ENCODE measurements around the gene FBRSL1. TPM values are rescaled to one million over a fixed set of nuclear protein-coding genes. Genes with fewer than 3 reads are reported as not detected.

The FBRSL1 gene
- total and polyA plus RNA-seq, 8 donors = 31.1 to 62.5 (median 44.2) TPM

DNA sequence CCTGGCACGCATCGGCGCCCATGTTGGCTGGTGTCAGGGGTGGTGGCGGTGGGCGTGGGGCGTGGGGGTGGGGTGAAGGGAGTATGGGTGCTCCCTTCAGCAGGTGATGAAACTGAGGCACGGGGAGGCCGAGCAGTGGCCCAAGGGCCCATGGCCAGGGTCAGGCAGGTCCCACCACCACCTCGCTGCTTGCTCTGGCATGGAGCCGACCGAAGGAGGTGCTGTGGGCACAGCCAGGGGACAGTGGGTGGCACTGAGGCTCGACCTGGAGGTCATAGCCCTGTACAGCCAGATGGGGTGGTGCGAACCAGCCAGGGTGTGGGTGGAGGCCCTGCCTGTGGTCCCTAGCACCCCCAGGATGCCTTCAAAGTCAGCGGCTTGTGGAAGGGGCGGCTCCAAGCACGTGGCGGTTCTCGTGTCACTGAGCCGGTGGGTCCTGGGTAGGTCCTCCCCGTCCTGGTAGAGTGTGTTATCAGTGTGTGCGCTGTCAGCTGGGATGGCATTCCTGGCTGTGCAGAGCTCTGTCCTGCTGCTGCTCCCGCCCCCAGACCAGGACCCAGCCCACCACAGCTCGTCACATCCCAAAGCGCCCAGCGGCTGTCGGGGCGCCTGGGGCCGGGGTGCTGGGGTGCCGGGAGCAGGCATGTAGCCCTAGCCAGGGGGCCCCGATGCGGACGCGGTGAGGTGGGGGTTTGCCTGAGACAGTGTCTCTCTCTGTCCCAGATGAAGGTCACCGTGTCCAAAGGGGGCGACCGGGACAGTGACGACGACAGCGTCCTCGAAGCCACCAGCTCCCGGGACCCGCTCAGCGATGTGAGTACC, 35.3 kb downstream of the FBRSL1 start:
- WGBS, 2 donors = 95% methylated on average over 42 to 43 of the region's 43 CpGs
- FAIRE-seq (no peak), ATAC-seq (no peak), DNase-seq (no peak)
- Histone ChIP-seq H3K27me3 (no peaks in the 10 kb centered on the region), H3K36me3 (no peaks in the 10 kb centered on the region), H3K27ac (no peak overlapping the region), H3K4me1 (no peaks in the 10 kb centered on the region), H3K4me3 (no peak overlapping the region), H3K9me3 (no peaks in the 10 kb centered on the region)
- TF ChIP-seq, protein P1, sequence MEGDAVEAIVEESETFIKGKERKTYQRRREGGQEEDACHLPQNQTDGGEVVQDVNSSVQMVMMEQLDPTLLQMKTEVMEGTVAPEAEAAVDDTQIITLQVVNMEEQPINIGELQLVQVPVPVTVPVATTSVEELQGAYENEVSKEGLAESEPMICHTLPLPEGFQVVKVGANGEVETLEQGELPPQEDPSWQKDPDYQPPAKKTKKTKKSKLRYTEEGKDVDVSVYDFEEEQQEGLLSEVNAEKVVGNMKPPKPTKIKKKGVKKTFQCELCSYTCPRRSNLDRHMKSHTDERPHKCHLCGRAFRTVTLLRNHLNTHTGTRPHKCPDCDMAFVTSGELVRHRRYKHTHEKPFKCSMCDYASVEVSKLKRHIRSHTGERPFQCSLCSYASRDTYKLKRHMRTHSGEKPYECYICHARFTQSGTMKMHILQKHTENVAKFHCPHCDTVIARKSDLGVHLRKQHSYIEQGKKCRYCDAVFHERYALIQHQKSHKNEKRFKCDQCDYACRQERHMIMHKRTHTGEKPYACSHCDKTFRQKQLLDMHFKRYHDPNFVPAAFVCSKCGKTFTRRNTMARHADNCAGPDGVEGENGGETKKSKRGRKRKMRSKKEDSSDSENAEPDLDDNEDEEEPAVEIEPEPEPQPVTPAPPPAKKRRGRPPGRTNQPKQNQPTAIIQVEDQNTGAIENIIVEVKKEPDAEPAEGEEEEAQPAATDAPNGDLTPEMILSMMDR (IDR thresholded peaks at IDR 0.05) = no peak
- intact Hi-C loops (cut with DNase I) = no loop called here

DNA sequence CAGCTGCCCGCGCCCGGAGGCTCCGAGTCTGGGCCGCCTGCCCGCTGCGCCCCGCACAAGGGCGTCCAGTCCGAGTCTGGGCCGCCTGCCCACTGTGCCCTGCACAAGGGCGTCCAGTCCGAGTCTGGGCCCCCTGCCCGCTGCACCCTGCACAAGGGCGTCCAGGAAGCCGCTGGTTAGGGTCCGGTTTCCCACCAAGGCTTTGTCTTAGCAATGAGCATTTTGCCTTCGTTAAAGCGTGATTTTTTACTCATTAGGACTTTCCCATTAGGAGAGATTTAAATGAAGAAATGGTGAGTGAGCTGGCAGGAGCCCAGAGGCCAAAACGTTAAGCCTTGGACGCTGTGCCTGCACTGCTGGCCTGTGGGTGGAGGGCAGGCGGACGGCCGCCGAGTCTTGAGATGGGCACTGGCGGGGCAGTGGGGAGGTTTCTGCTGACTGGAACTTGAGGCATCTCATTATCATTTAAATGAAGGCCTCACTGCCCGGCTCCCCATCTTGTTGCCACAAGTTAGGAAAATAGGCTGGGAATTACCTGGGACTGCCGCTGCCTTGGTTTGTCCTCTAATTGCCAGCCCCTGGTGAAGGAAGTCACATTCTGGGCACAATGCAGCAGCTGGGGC, 36.0 kb downstream of the FBRSL1 start:
- intact Hi-C loops (cut with DNase I) = no loop called here
- Histone ChIP-seq H3K4me1 (no peaks in the 10 kb centered on the region), H3K27me3 (no peaks in the 10 kb centered on the region), H3K36me3 (no peaks in the 10 kb centered on the region), H3K9me3 (no peaks in the 10 kb centered on the region), H3K4me3 (no peak overlapping the region), H3K27ac (no peak overlapping the region)
- WGBS, 2 donors = 89 to 90% methylated on average over 28 of the region's 28 CpGs
- ATAC-seq (no peak), FAIRE-seq (no peak), DNase-seq (no peak)
- TF ChIP-seq, protein P1 (IDR thresholded peaks at IDR 0.05) = no peak

DNA sequence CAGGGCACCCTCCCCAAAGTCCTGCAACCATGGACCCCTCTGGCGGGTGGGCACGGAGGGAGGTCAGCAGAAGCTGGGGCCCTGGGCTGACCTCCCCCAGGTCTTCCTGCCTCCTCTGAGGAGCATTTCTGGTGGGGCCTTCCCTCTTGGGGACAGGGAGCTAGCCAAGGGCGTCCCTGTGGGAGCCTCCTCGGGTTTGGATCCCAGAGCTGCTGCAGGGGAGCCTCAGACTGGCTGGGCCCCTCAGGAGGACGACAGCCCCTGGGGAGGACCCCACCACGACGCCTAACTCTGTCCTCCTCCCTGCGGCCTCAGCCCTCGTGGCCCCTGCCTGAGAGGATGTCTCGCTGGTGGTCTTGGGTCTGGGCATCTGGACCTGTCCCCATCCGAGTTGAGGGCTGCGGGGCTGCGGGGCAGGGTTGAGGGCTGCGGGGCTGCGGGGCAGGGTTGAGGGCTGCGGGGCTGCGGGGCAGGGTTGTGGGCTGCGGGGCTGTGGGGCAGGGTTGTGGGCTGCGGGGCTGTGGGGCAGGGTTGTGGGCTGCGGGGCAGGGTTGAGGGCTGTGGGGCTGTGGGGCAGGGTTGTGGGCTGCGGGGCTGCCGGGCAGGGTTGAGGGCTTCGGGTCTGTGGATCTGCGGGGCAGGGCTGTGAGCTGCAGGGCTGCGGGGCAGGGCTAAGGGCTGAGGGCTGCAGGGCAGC, 37.4 kb downstream of the FBRSL1 start:
- Histone ChIP-seq H3K4me3 (no peak overlapping the region), H3K4me1 (no peaks in the 10 kb centered on the region), H3K27ac (no peak overlapping the region), H3K36me3 (no peaks in the 10 kb centered on the region), H3K9me3 (no peaks in the 10 kb centered on the region), H3K27me3 (no peaks in the 10 kb centered on the region)
- TF ChIP-seq, protein P1 (IDR thresholded peaks at IDR 0.05) = no peak
- whole genome bisulfite sequencing, 2 donors = 94 to 97% methylated on average over 25 of the region's 25 CpGs
- no peak for ATAC-seq
- DNase-seq = no peak
- FAIRE-seq = no peak
- intact Hi-C loops (cut with DNase I) = no loop called here

DNA sequence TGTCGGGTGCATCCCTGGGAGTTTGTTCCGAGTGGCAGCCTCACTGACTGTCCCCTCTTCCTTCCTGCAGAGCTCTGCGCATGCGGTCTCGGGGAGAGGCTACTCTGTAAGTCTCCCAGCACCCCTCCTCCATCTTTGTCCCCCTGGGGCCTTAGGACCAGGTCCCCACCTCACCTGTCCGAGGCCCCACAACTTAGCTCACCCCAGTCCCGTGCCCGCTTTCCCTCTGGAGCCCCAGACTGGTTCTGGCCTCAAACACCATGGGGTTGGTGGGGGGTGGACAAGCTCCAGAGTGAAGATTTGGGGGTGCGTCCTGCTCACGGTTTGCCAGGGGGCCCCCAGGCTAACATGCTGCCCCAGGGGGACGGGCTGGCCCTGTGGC, 37.9 kb downstream of the FBRSL1 start:
- Histone ChIP-seq H3K27me3 (no peaks in the 10 kb centered on the region), H3K4me3 (no peak overlapping the region), H3K9me3 (no peaks in the 10 kb centered on the region), H3K36me3 (no peaks in the 10 kb centered on the region), H3K4me1 (no peaks in the 10 kb centered on the region), H3K27ac (no peak overlapping the region)
- intact Hi-C loops (cut with DNase I) = no loop called here
- DNase-seq (no peak), ATAC-seq (no peak), FAIRE-seq (no peak)
- 96 to 98% methylated on average over 11 of the region's 11 CpGs for WGBS, 2 donors
- TF ChIP-seq, protein P1 (IDR thresholded peaks at IDR 0.05) = no peak

Measured in pancreas (tissue), 10 donors.